ENCODE results near the gene SLC46A1. TPM values are rescaled to one million over a fixed set of nuclear protein-coding genes. Genes with fewer than 3 reads are reported as not detected.

SLC46A1 gene
- polyA plus RNA-seq, 3 donors = 1.5 to 6.3 (median 1.7) TPM

- no CpG with 5 or more reads among the region's 2 CpGs for WGBS (ENCODE audit: insufficient coverage)
- Mint-ChIP-seq H3K36me3 (peaks cover 45 to 58% of the 10 kb centered on the region in 2 donors), H3K27me3 (ENCODE audit: low read depth in 3 of 3) (peaks cover 0 to 5% (median 2%) of the 10 kb centered on the region in 3 donors), H3K4me3 (no peak overlapping the region), H3K9me3 (no peaks in the 10 kb centered on the region), H3K27ac (peak overlapping the region in 1 of 7 donors; percentile 15), H3K4me1 (peaks cover 7% of the 10 kb centered on the region)
- Histone ChIP-seq H3K9me3 (replicated peaks in 1 of 2; ENCODE audit: control insufficient read depth in 1 of 2, insufficient read depth in 1 of 2, low read length in 2 of 2) (no peaks in the 10 kb centered on the region), H3K27ac (ENCODE audit: low read depth in 1 of 2, low read length in 2 of 2) (no peak overlapping the region), H3K9ac (ENCODE audit: insufficient read depth, low read length, poor library complexity, severe bottlenecking) (no peak overlapping the region), H4K20me1 (ENCODE audit: insufficient read depth, low read length) (no peaks in the 10 kb centered on the region), H3K4me3 (replicated peaks in 1 of 3; ENCODE audit: low read depth in 2 of 3, low read length in 3 of 3) (no peak overlapping the region), H3K36me3 (replicated peaks in 1 of 2; ENCODE audit: control insufficient read depth in 1 of 2, insufficient read depth in 2 of 2, low read length in 2 of 2) (peaks cover 16 to 78% of the 10 kb centered on the region in 2 donors), H3K79me2 (ENCODE audit: insufficient read depth, low read length) (no peaks in the 10 kb centered on the region), H3K4me1 (ENCODE audit: control insufficient read depth in 1 of 2, insufficient read depth in 2 of 2, low read length in 2 of 2) (no peaks in the 10 kb centered on the region), H3K4me2 (replicated peaks; ENCODE audit: extremely low read depth, low read length, poor library complexity, severe bottlenecking) (no peak overlapping the region), H3K27me3 (ENCODE audit: control insufficient read depth in 2 of 2, insufficient read depth in 2 of 2, low read length in 2 of 2) (no peaks in the 10 kb centered on the region), H2AFZ (ENCODE audit: insufficient read depth, low read depth, low read length, poor library complexity, severe bottlenecking) (no peak overlapping the region)
- intact Hi-C loops (cut with micrococcal nuclease) = no loop called here
- no peak for TF ChIP-seq CTCF (IDR thresholded peaks at IDR 0.05)
- no peak for DNase-seq
Observed at GRCh38 chr17:28395426-28395825, 10.6 kb downstream of the SLC46A1 start.

- H3K27ac Mint-ChIP-seq = no peak overlapping the region
Observed at GRCh38 chr17:28394337-28395116, 11.5 kb downstream of the SLC46A1 start.

More at GRCh38 chr17:28394337-28395116, 11.5 kb downstream of the SLC46A1 start:
- no peak for TF ChIP-seq CTCF (IDR thresholded peaks at IDR 0.05)
- DNase-seq = no peak
- peaks cover 52 to 62% of the 10 kb centered on the region in 2 donors for H3K36me3 Mint-ChIP-seq
- peaks cover 0 to 5% (median 2%) of the 10 kb centered on the region in 3 donors for H3K27me3 Mint-ChIP-seq (ENCODE audit: low read depth in 3 of 3)
- peaks cover 7% of the 10 kb centered on the region for H3K4me1 Mint-ChIP-seq
- Histone ChIP-seq H4K20me1 (ENCODE audit: insufficient read depth, low read length) (no peaks in the 10 kb centered on the region), H3K9me3 (replicated peaks in 1 of 2; ENCODE audit: control insufficient read depth in 1 of 2, insufficient read depth in 1 of 2, low read length in 2 of 2) (no peaks in the 10 kb centered on the region), H3K4me3 (replicated peaks in 1 of 3; ENCODE audit: low read depth in 2 of 3, low read length in 3 of 3) (no peak overlapping the region), H3K36me3 (replicated peaks in 1 of 2; ENCODE audit: control insufficient read depth in 1 of 2, insufficient read depth in 2 of 2, low read length in 2 of 2) (peaks cover 19 to 81% of the 10 kb centered on the region in 2 donors), H3K79me2 (ENCODE audit: insufficient read depth, low read length) (no peaks in the 10 kb centered on the region), H3K27me3 (ENCODE audit: control insufficient read depth in 2 of 2, insufficient read depth in 2 of 2, low read length in 2 of 2) (no peaks in the 10 kb centered on the region), H2AFZ (ENCODE audit: insufficient read depth, low read depth, low read length, poor library complexity, severe bottlenecking) (no peak overlapping the region), H3K9ac (ENCODE audit: insufficient read depth, low read length, poor library complexity, severe bottlenecking) (no peak overlapping the region), H3K4me1 (ENCODE audit: control insufficient read depth in 1 of 2, insufficient read depth in 2 of 2, low read length in 2 of 2) (no peaks in the 10 kb centered on the region), H3K27ac (ENCODE audit: low read depth in 1 of 2, low read length in 2 of 2) (no peak overlapping the region), H3K4me2 (replicated peaks; ENCODE audit: extremely low read depth, low read length, poor library complexity, severe bottlenecking) (no peak overlapping the region)
- no peak overlapping the region for H3K4me3 Mint-ChIP-seq
- intact Hi-C loops (cut with micrococcal nuclease) = no loop called here
- 100% methylated on average over 1 of the region's 7 CpGs for WGBS (ENCODE audit: insufficient coverage)
- H3K9me3 Mint-ChIP-seq = no peaks in the 10 kb centered on the region

All from CD14-positive monocyte (primary cell).